Measurements from ENCODE around the gene SKAP1. TPM values are rescaled to one million over a fixed set of nuclear protein-coding genes. Genes with fewer than 3 reads are reported as not detected.

The SKAP1 gene
- polyA plus RNA-seq = 1 to 10 TPM in 1 of 3 donors, under 1 TPM in 1, not detected in 1; 0.77 to 1.4 TPM

DNA sequence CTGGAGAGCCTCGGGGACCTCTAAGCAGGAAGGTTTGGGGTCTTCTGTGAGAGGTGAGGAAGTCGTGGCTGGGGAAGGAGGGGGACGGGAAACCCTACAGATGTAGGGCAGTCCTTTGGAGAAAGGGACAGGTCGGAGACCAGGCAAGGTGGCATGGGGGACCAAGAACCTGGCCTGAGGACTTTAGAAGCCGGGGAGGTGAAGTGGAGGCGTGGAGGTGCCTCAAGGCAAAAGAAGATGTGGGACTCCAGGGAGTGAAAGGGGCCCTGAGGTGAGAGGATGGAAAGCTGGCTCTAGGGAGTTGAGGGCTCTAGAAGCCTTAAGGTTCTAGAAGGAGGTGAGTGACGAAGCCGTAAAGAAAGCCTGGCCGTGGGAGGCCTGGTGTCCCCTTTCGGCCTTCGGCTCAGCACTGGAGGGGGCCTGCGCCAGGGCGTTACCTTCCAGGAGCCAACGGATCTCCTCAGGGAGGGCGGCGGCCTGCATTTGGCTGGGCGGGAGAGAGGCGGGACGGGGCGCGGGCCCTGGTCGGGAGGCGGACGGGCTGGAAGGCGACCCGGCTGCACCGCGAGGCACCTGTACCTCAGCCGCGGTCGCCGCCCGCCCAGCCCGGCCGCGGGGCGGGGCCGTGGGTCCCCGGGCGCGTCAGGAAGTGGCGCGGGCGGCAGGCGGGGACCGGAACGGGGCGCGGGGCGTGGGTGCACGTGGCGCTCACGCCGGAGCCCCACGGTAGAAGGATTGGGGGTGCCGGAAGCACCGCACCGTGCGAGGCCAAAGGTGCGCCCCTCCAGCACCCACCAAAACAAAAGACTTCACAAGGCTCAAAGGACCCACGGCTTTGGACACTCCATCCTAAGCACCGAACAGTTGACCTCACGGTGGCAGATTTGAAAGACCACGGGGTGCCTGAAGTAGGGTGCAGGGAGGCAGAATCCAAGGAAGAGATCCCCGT lies at the start of gene SKAP1:
Gene SKAP1 (minus strand): TSS at position 577 of the 949 bp plus-strand sequence.
- no peak within 1 kb of the TSS for H3K27ac ChIP-seq (ENCODE audit: low read depth, low read length)
- WGBS, 3 donors = 14 to 19% (median 16%) methylated on average over 52 to 65 of the region's 65 CpGs

DNA sequence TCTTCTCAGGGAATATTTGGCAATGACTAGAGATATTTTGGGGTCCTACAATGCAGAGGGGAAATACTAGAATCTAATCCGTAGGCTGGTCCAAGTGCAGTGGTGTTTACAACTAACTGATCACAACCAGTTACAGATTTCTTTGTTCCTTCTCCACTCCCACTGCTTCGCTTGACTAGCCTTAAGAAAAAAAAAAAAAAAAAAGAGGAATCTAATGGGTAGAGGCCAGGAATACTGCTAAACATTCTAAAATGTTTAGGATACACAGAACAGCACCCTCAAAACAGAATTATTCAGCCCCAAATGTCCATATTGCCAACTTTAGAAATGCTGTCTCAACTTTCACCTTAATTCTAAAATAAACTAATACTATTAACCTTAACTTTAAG lies 49.0 kb upstream of the SKAP1 start:
- 65 to 82% (median 66%) methylated on average over 2 of the region's 2 CpGs for WGBS, 3 donors
- H3K27ac ChIP-seq (ENCODE audit: low read depth, low read length) = no peak overlapping the region

DNA sequence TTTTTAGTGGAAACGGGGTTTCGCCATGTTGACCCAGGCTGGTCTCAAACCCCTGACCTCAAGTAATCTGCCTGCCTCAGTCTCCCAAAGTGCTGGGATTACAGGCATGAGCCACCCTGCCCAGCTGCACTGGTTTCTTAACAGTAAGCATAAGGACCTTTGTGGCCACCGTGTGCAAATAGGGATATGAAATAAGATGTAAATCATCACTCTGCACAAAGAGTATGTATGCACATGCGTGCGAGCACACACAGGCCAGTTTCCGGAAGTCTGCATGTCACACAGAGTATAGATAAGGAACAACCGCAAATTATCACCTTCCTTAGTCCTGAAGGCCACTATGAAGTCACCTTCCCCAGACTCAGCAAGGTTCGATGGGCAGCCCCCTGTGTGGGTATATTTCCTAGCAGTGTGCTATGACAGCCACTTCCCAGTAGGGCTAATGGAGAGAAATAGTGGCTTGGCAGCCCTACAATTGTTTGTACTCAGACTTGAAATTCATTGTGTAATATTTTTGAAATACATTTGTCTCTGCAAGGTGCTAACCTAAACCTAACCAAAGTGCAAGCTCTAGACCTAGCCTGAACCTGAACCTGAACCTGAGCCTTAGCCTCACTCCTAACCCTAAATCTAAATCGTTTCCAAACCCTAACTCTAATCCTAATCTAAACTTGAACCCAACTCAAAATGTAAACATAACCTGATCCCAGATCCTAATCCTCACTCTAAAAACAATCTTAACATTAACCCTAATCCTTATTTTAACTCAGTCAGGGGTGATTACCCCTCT lies 48.4 kb upstream of the SKAP1 start:
- 56 to 61% (median 59%) methylated on average over 9 of the region's 9 CpGs for WGBS, 3 donors
- H3K27ac ChIP-seq (ENCODE audit: low read depth, low read length) = no peak overlapping the region

GRCh38 chr17:48477221-48477620 lies 47.2 kb upstream of the SKAP1 start:
- 17 to 58% (median 33%) methylated on average over 1 of the region's 1 CpG for WGBS, 3 donors
- H3K27ac ChIP-seq (ENCODE audit: low read depth, low read length) = no peak overlapping the region

DNA sequence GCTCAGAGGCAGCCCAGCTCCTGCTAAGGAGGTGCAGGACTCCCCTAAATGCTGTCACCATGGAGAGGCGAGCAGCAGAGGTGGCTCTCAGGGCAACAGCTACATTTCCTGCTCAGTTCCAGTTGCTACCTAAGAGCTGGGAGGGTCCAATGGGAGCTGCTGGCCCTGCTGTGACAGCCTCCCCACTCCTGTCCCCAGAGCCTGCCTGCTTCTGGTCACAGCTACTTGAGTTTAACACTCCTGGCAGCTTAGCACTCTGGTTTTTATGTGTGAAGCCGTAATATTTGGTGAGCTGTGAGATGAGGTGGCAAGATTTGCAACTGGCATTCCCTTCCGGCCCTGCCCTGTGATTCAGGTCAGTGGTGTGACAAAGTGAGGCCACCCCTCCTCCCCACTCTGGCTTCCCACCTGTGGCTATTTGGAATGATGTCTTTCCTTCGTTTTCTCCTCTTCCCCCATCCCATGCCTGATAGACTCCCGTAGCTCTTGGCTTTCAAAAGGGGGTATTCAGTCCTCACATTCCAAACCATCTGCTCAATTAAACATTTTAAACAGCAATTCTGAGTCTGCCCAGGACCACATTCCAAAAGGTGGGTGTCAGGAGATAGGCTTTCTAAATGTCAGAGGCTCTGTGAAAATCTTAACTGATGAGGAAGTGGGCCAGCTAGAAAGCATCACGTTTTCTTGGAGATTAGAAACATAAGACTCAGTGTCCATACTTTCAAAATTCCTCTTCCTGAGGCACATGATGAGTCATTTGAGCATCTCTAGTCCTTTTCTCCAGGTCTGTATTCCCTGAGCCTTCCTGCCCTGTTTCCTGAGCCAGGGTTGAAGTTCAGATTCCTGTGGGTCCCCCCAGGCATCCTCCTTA lies 42.6 kb upstream of the SKAP1 start:
- WGBS, 3 donors = 51 to 71% (median 69%) methylated on average over 6 of the region's 6 CpGs
- H3K27ac ChIP-seq (ENCODE audit: low read depth, low read length) = no peak overlapping the region

DNA sequence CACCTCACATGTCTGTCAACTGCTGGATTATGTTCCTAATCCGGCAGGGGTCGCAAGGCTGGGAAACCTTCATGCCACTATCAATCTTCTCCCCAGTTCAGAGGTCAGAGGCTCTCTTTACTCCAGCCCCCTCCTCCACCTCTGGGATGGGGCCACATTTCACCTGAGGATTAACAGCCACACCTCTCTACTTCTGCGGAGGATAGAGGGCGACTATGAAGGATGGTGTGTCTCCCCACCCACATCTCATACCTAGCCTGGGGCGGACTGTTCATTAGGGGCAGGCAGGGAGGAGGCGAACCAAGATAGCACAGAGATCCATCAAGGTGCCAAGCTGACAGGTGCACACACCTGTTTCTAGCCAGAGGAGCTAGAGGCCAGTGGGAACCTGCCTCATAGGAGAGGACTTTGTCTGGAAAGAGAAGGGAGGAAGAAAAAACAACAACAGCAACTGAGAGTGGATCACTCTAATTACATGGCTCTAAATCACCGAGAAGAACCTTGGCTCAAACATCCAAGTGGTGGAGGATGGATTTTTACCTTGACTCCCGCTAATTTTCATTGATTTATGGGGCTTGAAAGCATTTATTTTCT lies 41.9 kb upstream of the SKAP1 start:
- WGBS, 3 donors = 34 to 82% (median 79%) methylated on average over 8 of the region's 8 CpGs
- H3K27ac ChIP-seq (ENCODE audit: low read depth, low read length) = no peak overlapping the region

DNA sequence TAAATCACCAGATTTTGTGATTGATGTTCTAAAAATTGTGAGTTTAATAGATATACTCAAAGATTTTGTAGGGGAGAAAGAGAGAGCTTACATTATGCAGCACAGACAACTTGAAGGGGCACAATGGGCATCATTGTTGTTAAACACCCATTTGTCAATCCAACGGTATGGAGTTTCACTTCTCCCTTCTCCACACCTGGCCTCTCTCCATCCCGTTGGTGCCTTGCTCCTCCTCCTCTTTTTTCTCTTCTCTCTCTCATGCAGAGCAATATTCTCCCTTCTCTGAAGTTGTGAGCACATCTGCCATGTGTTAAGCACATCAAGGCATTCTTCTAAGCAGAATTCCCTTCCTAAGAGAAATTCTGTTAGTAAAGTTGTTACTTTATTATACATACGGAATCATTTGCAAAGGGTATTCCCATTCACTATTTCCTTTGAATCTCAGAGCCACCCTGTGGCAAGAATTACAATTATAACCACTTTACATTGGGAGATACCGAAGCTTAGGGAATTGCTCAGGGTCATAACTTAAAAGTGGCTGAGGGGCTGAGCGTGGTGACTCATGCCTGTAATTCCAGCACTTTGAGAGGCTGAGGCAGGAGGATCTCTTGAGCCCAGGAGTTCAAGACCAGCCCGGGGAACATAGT lies 40.5 kb upstream of the SKAP1 start:
- no peak overlapping the region for H3K27ac ChIP-seq (ENCODE audit: low read depth, low read length)
- 31 to 56% (median 56%) methylated on average over 6 of the region's 6 CpGs for WGBS, 3 donors

- H3K27ac ChIP-seq (ENCODE audit: low read depth, low read length) = no peak overlapping the region
- WGBS, 3 donors = 74 to 91% (median 81%) methylated on average over 3 of the region's 3 CpGs
Observed at GRCh38 chr17:48469227-48469626, 39.2 kb upstream of the SKAP1 start.

DNA sequence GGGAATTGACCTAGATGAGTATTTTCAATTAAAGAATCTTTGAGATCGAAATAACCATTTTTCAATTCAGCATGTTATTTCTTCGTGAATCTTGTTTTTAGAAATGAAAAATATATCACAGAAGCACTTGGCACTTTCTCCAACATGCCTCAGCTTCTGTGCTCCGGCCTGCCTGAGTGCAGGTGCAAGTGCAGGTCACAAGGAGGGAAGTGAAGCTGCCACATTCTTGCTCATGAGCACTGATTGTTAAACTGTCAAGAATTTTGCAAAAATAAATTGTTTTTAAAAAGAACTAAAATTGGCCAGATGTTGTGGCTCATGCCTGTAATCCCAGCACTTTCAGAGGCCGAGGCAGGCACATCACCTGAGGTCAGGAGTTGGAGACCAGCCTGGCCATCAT lies 38.3 kb upstream of the SKAP1 start:
- 85 to 87% (median 86%) methylated on average over 4 of the region's 4 CpGs for WGBS, 3 donors

GRCh38 chr17:48465884-48466283 lies 35.9 kb upstream of the SKAP1 start:
- 92 to 100% (median 93%) methylated on average over 2 of the region's 2 CpGs for WGBS, 3 donors

More for the DNA sequence above, 38.3 kb upstream of the SKAP1 start:
- H3K27ac ChIP-seq (ENCODE audit: low read depth, low read length) = no peak overlapping the region

GRCh38 chr17:48463526-48463925 lies 33.5 kb upstream of the SKAP1 start:
- WGBS, 3 donors = 47 to 59% (median 51%) methylated on average over 4 of the region's 4 CpGs
- no peak overlapping the region for H3K27ac ChIP-seq (ENCODE audit: low read depth, low read length)

More at GRCh38 chr17:48465884-48466283, 35.9 kb upstream of the SKAP1 start:
- no peak overlapping the region for H3K27ac ChIP-seq (ENCODE audit: low read depth, low read length)

- 52 to 70% (median 63%) methylated on average over 2 of the region's 2 CpGs for WGBS, 3 donors
- H3K27ac ChIP-seq (ENCODE audit: low read depth, low read length) = no peak overlapping the region
Observed at GRCh38 chr17:48462946-48463345, 32.9 kb upstream of the SKAP1 start.

- WGBS, 3 donors = 59 to 74% (median 70%) methylated on average over 3 of the region's 3 CpGs
- H3K27ac ChIP-seq (ENCODE audit: low read depth, low read length) = no peak overlapping the region
Observed at GRCh38 chr17:48460052-48460451, 30.0 kb upstream of the SKAP1 start.

GRCh38 chr17:48459070-48459844 lies 29.2 kb upstream of the SKAP1 start:
- H3K27ac ChIP-seq (ENCODE audit: low read depth, low read length) = no peak overlapping the region
- 67 to 92% (median 91%) methylated on average over 4 of the region's 4 CpGs for WGBS, 3 donors

GRCh38 chr17:48457080-48457836 lies 27.2 kb upstream of the SKAP1 start:
- 9 to 20% (median 15%) methylated on average over 22 of the region's 22 CpGs for WGBS, 3 donors
- H3K27ac ChIP-seq (ENCODE audit: low read depth, low read length) = no peak overlapping the region

GRCh38 chr17:48456589-48456988 lies 26.6 kb upstream of the SKAP1 start:
- WGBS, 3 donors = 27 to 57% (median 53%) methylated on average over 5 of the region's 5 CpGs
- no peak overlapping the region for H3K27ac ChIP-seq (ENCODE audit: low read depth, low read length)

Measured in adipose tissue (tissue), 3 donors.